Measurements from ENCODE around the gene CENATAC. TPM values are rescaled to one million over a fixed set of nuclear protein-coding genes. Genes with fewer than 3 reads are reported as not detected.

CENATAC gene
- total RNA-seq, 1 donor: 30.9 TPM

DNA sequence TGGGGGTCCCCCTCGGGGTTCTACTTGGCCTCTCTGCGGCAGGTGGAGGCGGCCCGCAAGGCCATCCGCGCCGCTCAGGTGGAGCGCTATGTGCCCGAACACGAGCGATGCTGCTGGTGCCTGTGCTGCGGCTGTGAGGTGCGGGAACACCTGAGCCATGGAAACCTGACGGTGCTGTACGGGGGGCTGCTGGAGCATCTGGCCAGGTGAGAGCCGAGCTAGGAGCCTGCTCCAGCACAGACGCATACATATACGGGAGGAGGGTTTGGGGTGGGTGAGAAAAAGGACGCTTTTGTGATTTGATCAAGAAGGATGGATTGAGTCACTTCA, 415 bp downstream of the CENATAC start:
- no peak for DNase-seq (ENCODE audit: low read depth)

DNA sequence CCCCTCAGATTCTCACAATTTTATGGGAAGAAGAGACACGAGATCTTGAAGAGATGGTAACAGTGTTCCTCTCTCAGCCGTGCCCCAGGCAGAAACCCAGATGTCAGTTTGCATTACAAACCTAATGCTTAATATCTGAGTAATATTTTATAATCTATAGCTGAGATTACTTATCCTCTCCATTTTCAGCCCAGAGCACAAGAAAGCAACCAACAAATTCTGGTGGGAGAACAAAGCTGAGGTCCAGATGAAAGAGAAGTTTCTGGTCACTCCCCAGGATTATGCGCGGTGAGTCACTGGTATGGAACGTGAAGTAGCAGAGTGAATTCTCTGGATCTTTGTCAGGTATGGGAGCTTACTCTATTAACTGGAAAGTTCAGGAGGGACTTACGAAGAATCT, 884 bp downstream of the CENATAC start:
- peak overlapping the region; percentile 97 for H3K4me3 ChIP-seq (ENCODE audit: low read depth, low read length)
- DNase-seq (ENCODE audit: low read depth): peak; percentile 78
- TF ChIP-seq, protein P1, sequence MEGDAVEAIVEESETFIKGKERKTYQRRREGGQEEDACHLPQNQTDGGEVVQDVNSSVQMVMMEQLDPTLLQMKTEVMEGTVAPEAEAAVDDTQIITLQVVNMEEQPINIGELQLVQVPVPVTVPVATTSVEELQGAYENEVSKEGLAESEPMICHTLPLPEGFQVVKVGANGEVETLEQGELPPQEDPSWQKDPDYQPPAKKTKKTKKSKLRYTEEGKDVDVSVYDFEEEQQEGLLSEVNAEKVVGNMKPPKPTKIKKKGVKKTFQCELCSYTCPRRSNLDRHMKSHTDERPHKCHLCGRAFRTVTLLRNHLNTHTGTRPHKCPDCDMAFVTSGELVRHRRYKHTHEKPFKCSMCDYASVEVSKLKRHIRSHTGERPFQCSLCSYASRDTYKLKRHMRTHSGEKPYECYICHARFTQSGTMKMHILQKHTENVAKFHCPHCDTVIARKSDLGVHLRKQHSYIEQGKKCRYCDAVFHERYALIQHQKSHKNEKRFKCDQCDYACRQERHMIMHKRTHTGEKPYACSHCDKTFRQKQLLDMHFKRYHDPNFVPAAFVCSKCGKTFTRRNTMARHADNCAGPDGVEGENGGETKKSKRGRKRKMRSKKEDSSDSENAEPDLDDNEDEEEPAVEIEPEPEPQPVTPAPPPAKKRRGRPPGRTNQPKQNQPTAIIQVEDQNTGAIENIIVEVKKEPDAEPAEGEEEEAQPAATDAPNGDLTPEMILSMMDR (IDR thresholded peaks at IDR 0.05; ENCODE audit: insufficient read depth, low read length): no peak

More for the DNA sequence above, 415 bp downstream of the CENATAC start:
- TF ChIP-seq, protein P1 (IDR thresholded peaks at IDR 0.05; ENCODE audit: insufficient read depth, low read length): no peak
- H3K4me3 ChIP-seq (ENCODE audit: low read depth, low read length): peak overlapping the region; percentile 97

GRCh38 chr11:119000906-119001305, 3.0 kb downstream of the CENATAC start:
- no peak for DNase-seq (ENCODE audit: low read depth)
- TF ChIP-seq, protein P1 (IDR thresholded peaks at IDR 0.05; ENCODE audit: insufficient read depth, low read length): no peak
- no peak overlapping the region for H3K4me3 ChIP-seq (ENCODE audit: low read depth, low read length)

- H3K4me3 ChIP-seq (ENCODE audit: low read depth, low read length): no peak overlapping the region
- no peak for DNase-seq (ENCODE audit: low read depth)
- TF ChIP-seq, protein P1 (IDR thresholded peaks at IDR 0.05; ENCODE audit: insufficient read depth, low read length): no peak
Measured at GRCh38 chr11:119006656-119007055, 8.7 kb downstream of the CENATAC start.

GRCh38 chr11:119011476-119012053, 13.6 kb downstream of the CENATAC start:
- H3K4me3 ChIP-seq (ENCODE audit: low read depth, low read length): no peak overlapping the region
- TF ChIP-seq, protein P1 (IDR thresholded peaks at IDR 0.05; ENCODE audit: insufficient read depth, low read length): no peak
- no peak for DNase-seq (ENCODE audit: low read depth)

GRCh38 chr11:119012629-119013170, 14.8 kb downstream of the CENATAC start:
- H3K4me3 ChIP-seq (ENCODE audit: low read depth, low read length): no peak overlapping the region
- DNase-seq (ENCODE audit: low read depth): no peak
- TF ChIP-seq, protein P1 (IDR thresholded peaks at IDR 0.05; ENCODE audit: insufficient read depth, low read length): no peak
